ENCODE data around the gene SH3PXD2B. TPM values are rescaled to one million over a fixed set of nuclear protein-coding genes. Genes with fewer than 3 reads are reported as not detected.
"Not testable (repeated sequence)": the region's sequence is repeated elsewhere in the genome, so short reads cannot be mapped to it uniquely, and the experiment has no call there.

Gene SH3PXD2B
- total RNA-seq, 1 experiment from 2014 or later: 9.4 TPM

GRCh38 chr5:172417983-172418630 lies 36.2 kb downstream of the SH3PXD2B start:
- DNase-seq (ENCODE audit: low spot score): peak; percentile 96

GRCh38 chr5:172417130-172417841 lies 37.0 kb downstream of the SH3PXD2B start:
- no peak for DNase-seq (ENCODE audit: low spot score)

GRCh38 chr5:172415362-172416275 lies 38.7 kb downstream of the SH3PXD2B start:
- DNase-seq (ENCODE audit: low spot score): no peak

DNA sequence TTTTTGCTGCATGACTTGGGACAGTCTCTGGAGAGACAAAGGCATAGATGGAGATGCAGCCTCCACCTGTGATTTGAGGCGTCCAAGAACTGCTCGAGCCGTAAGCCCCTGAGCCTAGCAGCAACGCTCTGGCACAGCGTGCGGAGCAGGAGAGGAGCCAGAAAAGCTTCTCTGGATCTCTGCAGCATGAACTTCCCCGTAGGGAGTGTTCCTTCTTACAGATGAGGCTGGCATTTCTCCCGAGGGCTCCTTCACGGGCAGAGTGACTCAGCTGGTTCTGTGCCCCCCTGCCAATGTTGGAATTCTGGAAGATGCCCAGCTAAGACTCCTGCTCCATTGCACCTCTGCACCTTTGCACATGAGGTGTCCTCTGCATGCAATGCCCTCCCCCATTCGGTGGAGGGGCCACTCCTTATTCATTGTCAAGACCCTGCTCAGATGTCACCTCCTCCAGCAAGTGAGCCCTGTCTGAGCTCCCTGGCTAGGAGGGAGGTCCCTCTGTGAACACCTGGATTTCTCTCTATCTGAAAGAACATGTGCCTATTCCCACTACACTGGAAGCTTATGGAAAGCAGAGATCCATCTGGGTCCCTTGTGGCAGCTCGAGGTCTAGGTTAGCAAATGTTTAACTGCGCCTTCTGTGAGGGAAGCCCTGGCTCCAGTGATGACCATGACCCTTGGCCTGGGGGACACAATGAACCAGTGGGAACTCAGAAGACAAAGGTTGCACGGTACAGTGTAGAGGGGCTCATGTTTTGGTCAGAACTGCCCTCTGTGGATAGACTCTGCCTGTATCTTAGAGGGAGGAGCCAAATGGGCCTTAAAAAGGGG lies 39.6 kb downstream of the SH3PXD2B start:
- DNase-seq (ENCODE audit: low spot score): peak; percentile 36

DNA sequence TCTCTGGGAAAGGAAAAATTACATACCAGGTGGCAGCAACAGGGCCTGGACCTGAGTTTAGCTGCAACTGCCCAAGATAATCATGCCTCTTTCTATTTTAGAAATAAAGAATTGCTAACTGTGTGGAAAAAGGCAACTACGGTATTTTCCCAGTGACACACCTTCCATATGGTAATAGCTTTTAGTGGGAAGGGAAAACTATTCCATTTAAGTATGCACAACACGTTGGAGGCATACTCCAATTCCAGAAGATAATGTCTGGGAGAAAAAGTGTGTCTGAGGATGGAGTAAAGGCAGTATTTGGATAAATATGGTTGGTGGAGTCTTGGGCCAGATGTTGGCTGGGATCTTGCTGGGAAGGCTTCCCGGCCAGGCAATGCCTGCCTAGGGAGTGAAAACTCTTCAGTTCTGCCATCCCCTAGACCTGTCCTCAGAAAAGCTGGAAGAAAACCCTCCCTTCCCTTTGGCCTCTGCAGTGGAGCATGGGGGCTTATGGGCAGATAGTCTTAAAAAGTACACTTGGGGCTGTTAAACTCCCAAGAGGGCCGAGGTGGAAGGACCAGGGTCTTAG lies 40.6 kb downstream of the SH3PXD2B start:
- DNase-seq (ENCODE audit: low spot score): no peak

DNA sequence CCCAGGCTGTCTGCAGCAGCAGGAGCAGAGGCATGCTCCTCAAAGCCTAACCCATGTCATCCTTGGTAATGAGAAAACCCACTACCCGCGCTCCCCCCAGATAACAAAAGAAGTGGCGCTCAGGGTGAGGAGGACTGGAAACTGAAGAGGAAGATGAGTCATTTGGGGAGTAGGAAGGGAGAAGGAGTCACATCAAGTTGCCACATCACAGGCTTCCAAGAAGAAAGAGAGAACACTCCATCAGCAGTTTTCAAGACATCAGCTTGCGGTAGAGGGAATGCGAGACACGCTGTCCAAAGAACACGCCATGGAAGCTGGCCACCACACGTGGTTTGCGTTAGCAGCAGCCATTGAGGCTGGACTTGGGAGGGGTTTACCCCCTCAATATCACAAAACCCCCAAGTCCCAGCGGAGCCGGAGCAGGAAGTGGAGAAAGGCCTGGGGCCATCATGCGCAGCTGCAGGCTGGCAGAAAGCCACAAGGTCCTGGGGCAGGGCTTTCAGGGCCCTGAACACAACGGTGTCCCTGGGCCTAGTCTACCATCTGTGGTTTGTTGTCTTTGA lies 41.5 kb downstream of the SH3PXD2B start:
- peak; percentile 89 for DNase-seq (ENCODE audit: low spot score)

DNA sequence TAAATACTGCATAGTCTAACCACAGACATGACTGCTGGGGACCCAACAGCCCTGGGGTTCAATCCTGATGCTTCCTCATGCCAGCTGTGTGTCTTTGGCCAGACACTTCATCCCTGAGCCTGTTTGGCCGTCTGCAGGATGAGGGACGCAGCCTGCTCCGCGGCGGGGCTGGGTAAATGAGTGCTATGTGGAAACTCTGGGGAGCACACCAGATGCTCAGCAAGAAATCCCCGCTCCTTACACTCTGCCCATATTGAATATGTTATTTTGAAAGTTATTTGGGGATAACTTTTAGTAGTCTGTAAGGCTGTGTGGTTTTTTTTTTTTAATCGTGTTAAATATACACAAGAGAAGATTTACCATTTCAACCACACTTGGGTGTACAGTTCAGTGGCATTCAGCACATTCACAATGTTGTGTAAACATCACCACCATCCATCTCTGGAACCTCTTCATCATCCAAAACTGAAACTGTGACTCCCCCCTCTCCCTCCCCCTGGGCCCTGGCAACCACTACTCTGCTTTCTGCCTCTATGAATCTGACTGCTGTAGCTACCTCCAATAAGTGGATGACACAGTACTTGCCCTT lies 42.7 kb downstream of the SH3PXD2B start:
- DNase-seq (ENCODE audit: low spot score): peak; percentile 70

- DNase-seq (ENCODE audit: low spot score): no peak
Observed at GRCh38 chr5:172410662-172411483, 43.5 kb downstream of the SH3PXD2B start.

GRCh38 chr5:172410160-172410559 lies 44.2 kb downstream of the SH3PXD2B start:
- DNase-seq (ENCODE audit: low spot score): peak; percentile 85

- DNase-seq (ENCODE audit: low spot score): not testable (repeated sequence)
Observed at GRCh38 chr5:172409477-172409876, 44.8 kb downstream of the SH3PXD2B start.

- DNase-seq (ENCODE audit: low spot score): peak; percentile 39
Observed at GRCh38 chr5:172407822-172408221, 46.5 kb downstream of the SH3PXD2B start.

GRCh38 chr5:172407241-172407691 lies 47.1 kb downstream of the SH3PXD2B start:
- DNase-seq (ENCODE audit: low spot score): no peak

- DNase-seq (ENCODE audit: low spot score): no peak
Observed at GRCh38 chr5:172405226-172406107, 48.9 kb downstream of the SH3PXD2B start.

- DNase-seq (ENCODE audit: low spot score): no peak
Observed at GRCh38 chr5:172404746-172405145, 49.6 kb downstream of the SH3PXD2B start.

GRCh38 chr5:172403817-172404216 lies 50.5 kb downstream of the SH3PXD2B start:
- no peak for DNase-seq (ENCODE audit: low spot score)

GRCh38 chr5:172403189-172403796 lies 51.0 kb downstream of the SH3PXD2B start:
- no peak for DNase-seq (ENCODE audit: low spot score)

- DNase-seq (ENCODE audit: low spot score): no peak
Observed at GRCh38 chr5:172402531-172403188, 51.7 kb downstream of the SH3PXD2B start.
